A673 (cell line): Measurements from ENCODE around the gene LAMA5.

ENCODE experiments used
- EZH2 ChIP-seq: fragments of 200-600 bp; sonication (generic); IDR thresholded peaks from 2 replicates; pipeline ENCODE4 v1.6.1; 2017; ENCODE audit warnings: borderline replicate concordance, low read depth, mild to moderate bottlenecking, mixed read lengths, antibody characterized with exemption, low read length; ENCODE audit not compliant: poor library complexity, severe bottlenecking
- TF ChIP-seq, protein P1 (sequence below): fragments of 300-800, 200-600 bp; sonication (generic); conservative IDR thresholded peaks from 2 replicates; pipeline ENCODE4 v1.5.1; 2017; ENCODE audit warnings: low read depth, mild to moderate bottlenecking, antibody characterized with exemption, low read length, moderate library complexity, mixed read lengths

DNA sequence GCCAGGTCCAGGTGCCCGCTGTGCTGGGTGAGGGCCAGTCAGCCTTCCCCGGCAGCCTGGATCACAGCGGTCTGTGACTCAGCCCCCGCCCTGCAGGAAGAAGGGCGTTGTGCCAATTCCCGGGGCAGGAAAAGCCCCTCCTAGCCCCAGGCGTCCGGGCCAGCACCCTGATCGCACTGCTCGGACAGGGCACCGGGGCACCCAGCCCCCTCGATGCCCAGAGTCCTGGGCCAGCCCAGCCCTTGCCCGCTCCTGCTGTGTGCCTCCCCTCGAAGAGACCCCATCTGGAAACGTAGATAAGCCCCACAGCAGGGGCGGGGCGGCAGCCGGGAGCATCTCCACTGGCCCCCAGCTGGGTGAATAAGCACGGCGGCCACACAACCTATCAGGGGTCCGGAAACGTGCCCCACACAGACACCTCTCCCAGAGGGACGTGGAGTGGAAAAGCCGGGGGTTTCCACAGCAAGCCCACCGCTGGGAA is 9.9 kb downstream of the LAMA5 start:
- TF ChIP-seq, protein P1, sequence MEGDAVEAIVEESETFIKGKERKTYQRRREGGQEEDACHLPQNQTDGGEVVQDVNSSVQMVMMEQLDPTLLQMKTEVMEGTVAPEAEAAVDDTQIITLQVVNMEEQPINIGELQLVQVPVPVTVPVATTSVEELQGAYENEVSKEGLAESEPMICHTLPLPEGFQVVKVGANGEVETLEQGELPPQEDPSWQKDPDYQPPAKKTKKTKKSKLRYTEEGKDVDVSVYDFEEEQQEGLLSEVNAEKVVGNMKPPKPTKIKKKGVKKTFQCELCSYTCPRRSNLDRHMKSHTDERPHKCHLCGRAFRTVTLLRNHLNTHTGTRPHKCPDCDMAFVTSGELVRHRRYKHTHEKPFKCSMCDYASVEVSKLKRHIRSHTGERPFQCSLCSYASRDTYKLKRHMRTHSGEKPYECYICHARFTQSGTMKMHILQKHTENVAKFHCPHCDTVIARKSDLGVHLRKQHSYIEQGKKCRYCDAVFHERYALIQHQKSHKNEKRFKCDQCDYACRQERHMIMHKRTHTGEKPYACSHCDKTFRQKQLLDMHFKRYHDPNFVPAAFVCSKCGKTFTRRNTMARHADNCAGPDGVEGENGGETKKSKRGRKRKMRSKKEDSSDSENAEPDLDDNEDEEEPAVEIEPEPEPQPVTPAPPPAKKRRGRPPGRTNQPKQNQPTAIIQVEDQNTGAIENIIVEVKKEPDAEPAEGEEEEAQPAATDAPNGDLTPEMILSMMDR, result no peak
- no peak for TF ChIP-seq EZH2
